GM19025 (cell line): Measurements from ENCODE around the gene PARP6.
A peak's percentile ranks its signal among the peaks of the same experiment; 100 is the strongest.

ENCODE experiments used
- ATAC-seq: cut with Tn5 transposase; IDR thresholded peaks from one replicate; pipeline ENCODE4 v1.9.1; 2021; ENCODE audit warnings: mild to moderate bottlenecking, low read depth, moderate library complexity; ENCODE audit not compliant: unreplicated experiment

The PARP6 gene

GRCh38 chr15:72231833-72232478 is 40.4 kb downstream of the PARP6 start:
- ATAC-seq, result no peak

- peak; percentile 40 for ATAC-seq
These were observed 41.1 kb downstream of the PARP6 start, which contains the start of gene PKM for GRCh38 chr15:72231066-72231832. Gene PKM, minus strand, starts transcription at chr15:72231190. Its CDS starts 12,093 bp downstream, at chr15:72219097.

GRCh38 chr15:72230197-72231065 is 41.9 kb downstream of the PARP6 start:
- ATAC-seq, result no peak

- ATAC-seq, result no peak
These were observed 42.5 kb downstream of the PARP6 start for GRCh38 chr15:72229947-72230196.

DNA sequence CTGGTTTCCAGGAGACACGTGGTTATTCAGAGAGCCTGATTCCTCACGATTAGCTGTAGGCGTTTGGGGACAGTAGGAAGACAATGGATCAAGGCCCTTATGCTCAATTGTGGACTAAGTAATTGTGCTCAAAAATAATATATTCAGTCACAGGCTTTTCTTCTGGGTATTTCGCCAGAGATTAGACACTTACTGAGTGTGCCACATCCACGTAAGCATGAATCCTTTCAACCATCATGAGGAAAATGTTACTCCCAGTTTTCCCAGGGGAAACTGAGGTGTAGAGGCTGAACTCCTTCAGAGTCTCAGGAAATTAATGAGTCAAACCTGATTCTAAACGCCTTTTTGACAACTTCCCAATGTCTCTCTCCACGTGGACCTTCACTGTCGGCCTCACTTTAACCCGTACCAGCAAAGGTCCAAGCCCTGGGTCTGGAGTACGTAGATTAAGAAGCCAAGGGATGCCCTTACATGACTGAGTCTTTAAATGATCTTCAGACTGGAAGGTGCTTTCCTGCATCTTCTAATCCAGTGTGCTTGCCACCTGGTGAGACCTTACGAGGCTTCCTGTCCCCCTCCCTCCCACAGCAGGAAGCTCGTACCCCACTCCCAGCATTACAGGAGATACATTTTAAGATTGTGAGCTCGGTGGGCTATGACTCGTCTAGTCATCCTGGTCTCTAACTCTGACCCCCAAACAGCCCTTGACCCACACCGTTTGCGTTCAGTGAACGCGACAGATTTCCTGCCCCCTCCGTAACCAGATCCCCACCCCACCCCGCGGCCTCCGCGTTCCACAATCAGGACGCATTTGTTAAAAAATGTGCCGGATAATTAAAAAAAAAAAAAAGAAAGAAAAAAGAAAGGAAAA is 43.0 kb downstream of the PARP6 start:
- no peak for ATAC-seq

DNA sequence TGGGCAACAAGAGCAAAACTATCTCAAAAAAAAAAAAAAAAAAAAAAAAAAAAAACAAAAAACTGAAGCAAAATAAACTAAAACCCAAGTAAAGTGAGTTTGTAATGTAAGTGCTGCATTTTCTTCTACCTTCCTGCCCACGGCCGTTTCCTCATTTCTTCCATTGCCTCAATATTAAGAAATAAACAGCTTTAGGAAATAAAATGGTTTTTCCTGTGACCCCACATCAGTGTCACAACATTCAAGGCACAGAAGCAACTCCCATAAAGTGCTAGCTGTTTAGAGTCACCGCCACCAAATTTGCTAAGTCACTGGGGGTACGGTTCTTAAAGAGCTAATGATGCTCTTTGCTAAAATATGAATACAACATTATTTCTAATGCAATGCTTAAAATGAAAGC is 44.6 kb downstream of the PARP6 start:
- ATAC-seq, result no peak

DNA sequence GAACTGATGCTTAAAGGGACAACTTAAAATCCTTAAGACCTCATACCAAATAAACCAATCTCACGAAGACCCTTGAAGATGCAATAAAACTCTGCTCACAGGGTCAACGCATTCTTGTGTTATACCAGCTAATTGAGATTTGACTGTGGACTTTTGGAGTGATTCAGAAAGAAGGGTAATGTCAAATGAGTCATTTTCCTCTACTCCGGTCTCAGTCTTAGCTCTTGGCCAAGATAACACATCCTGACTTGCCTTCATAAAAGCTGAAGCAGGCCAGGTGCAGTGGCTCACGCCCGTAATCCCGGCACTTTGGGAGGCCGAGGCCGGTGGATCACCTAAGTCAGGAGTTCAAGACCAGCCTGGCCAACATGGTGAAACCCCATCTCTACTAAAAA is 45.2 kb downstream of the PARP6 start:
- ATAC-seq, result no peak

DNA sequence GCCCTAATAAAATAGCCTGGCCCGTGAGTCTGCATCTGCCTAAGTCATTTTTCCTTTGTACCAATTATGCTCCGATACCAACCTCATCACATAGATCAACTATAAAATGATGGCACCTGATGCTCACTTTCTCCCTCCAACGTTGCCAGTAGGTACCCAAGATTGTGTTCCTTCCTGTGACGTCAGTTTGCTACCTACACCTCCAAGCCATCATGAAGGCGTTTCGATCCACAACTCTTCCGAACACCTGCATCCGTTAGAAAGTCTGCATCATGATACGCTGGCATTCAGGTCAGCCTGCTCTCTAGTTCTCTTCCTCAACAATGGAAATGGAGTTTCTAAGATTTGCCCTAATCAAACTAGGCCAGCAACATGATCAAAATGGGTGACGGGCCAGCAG is 49.1 kb downstream of the PARP6 start:
- no peak for ATAC-seq

GRCh38 chr15:72222393-72222792 is 50.0 kb downstream of the PARP6 start:
- ATAC-seq, result no peak

DNA sequence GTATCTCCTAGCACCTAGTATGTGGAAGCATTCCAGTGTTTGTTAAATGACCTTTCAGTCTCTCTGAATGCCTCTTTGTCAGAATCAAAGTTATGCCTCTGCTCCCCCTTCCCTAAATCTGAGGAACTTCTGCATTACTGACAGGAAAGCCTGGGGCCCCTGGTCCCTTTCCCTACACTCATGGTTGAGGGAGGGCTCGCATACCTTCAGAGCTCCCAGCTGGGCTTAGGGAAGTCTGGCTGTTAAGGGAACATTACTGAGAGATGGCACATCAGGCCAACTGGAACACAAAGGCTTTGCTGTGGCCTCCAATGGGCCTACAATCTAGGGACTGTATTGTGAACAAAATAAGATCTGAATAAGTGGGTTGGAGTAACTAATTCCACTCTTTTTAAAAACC is 51.7 kb downstream of the PARP6 start:
- ATAC-seq, result no peak

DNA sequence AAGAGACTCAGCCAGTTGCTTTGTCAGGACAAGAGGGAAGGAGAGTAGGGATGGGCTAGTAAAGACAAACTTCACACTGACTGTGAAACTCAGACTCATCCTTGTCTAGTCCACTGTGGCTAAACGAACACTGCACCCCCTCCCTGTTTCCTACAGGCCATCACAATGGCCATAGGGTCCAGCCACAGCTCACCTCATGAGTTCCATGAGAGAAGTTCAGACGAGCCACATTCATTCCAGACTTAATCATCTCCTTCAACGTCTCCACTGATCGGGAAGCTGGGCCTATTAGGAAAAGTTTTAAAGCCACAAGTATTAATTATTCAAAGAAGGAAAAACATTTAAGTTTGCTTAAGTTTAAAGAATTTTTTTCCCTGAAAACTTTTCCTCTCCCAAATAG is 55.1 kb downstream of the PARP6 start:
- ATAC-seq, result no peak

DNA sequence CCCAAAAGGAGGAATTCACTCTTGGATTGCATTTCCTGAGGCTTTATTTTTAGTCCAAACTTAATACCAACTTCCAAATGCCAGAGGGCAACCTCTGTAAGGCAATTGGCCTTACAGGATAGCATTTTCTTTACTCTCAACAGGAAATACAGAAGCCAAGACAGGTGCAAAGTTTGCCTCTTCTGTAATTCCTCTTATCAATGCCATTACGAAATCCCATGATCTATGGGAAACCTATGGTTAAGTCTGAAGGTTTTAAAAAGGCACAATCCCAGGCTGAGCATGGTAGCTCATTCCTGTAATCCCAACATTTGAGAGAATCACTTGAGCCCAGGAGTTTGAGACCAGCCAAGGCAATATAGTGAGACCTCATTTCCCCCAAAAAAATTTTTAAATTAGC is 56.3 kb downstream of the PARP6 start:
- no peak for ATAC-seq

DNA sequence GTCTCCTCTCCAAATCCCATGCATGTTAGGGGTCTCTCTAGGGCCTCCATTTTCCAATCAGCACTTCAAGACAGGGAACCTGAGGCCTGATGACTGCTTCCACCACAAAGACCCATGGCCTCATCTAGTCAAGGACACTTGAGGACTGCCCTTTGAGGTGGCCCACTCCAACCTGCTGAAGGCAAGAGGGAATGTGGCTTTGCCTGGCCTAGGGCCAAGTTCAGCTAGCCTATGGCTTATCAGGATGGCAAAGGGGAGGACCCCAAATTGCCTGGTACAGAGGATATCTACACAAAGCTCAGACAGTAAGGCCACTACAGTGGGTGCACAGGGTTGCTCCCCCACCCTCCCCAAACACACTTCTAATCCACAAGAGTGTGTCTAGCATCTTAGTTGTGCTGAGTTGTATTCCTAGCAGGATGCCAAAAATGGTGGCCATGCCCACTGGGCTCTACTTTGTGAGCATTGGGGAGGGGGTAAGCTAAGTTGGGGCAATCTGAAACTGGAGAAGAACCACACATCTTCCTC is 64.7 kb downstream of the PARP6 start:
- no peak for ATAC-seq

GRCh38 chr15:72206677-72207000 is 65.7 kb downstream of the PARP6 start:
- ATAC-seq, result no peak

DNA sequence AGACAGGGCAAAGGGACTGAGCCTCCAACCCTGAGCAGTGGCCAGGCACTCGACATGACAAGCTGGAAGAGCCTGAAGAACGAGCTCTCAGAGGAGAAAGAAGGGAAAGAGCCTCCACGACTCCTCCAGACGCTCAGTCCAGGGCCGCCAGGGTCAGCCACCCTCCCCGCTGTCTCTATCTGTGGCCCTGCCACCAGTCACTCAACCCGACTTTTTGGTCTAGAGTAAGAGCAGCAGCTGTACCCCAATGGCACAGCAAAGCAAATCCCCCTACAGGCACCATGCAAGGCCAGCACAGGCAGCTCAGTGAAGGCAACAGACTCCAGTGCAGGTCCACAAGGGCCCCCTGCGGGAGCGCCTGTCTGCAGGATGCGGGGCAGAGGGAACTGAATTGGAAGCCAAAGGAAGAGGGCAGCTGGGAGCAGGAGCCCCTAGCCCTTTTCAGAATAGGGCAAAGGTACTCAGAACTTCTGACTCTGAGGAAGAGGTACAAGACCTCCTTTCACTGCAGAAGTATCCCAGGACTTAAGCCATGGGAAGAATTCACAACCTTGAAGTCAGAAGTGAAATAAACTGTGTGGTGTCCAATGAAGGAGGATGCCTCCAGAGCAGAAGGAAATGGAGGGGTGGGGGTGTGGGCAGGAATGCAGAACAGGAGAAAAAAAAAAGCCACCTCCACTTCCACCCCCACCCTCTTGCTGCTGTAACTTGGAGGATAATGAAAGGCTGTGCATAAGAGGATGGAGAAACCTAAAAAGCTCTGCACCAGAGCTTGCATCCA is 66.3 kb downstream of the PARP6 start:
- no peak for ATAC-seq

DNA sequence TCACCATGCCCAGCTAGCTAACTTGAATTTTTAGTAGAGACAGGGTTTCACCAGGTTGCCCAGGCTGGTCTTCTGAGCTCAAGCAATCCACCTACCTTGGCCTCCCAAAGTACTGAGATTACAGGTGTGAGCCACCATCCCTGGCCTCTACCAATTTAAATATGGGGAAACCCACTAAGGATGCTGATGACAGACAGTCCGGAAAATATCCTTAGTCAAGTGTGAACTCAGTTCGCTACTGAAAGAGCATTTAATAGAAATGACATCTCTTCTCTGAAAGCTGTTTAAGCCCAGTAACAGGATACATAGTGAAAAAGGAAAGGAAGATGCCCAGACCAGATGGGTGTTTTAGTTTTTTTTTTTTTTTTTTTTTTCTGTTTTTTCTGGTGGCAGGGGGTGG is 67.1 kb downstream of the PARP6 start:
- ATAC-seq, result no peak

GRCh38 chr15:72203507-72203837 is 68.9 kb downstream of the PARP6 start:
- no peak for ATAC-seq

DNA sequence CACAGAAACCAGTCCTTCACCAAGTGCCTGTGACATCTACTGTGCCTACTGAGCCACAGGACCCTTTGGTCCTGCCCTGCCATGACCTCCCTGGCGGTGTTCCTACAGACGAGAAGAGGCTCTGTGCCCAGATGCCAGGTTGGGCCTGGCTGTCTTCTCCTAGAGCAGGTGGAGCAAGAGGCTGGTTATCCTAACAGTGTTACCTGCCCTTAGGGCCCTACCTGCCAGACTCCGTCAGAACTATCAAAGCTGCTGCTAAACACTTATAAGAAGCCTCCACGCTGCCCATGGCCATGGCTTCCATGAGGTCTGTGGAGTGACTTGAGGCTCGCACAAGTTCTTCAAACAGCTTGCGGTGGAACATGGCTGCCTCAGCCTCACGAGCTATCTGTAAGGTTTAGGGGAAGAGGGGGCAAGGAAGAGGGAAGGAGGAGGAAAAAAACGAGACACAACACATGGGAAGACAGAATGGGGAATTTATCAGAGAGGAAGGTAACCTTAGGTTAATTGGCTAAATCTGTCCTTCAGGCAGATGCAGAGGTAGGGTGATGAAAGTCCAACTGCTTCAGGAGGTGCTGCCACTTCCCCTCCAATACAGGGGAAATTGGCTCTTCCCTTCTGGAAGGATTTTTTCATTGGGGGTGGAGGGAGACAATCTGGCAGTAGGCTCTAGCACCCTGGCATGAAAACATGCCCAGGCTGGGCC is 69.4 kb downstream of the PARP6 start:
- no peak for ATAC-seq

GRCh38 chr15:72202302-72202701 is 70.1 kb downstream of the PARP6 start:
- no peak for ATAC-seq
